ENCODE data around the gene RNF31. TPM values are rescaled to one million over a fixed set of nuclear protein-coding genes. Genes with fewer than 3 reads are reported as not detected.

RNF31 gene
- total and polyA plus RNA-seq, 4 donors = 31.7 to 82.4 (median 61.4) TPM

GRCh38 chr14:24185026-24185425 lies 37.7 kb downstream of the RNF31 start:
- Histone ChIP-seq H3K9me3 (ENCODE audit: control insufficient read depth in 4 of 4, insufficient read depth in 3 of 4, low read length in 3 of 4) (no peaks in the 10 kb centered on the region), H3K4me1 (ENCODE audit: control insufficient read depth in 5 of 5, insufficient read depth in 5 of 5, low read length in 5 of 5) (peaks cover 0 to 8% (median 5%) of the 10 kb centered on the region in 5 donors), H3K9ac (ENCODE audit: insufficient read depth in 1 of 2, low read length in 2 of 2) (no peak overlapping the region), H3K4me3 (no peak overlapping the region), H3K27ac (ENCODE audit: low read depth in 1 of 2, low read length in 1 of 2) (no peak overlapping the region), H3K27me3 (ENCODE audit: control insufficient read depth in 3 of 3, insufficient read depth in 3 of 3, low read length in 2 of 3) (no peaks in the 10 kb centered on the region), H3K36me3 (ENCODE audit: control insufficient read depth in 4 of 4, insufficient read depth in 4 of 4, low read length in 4 of 4) (peaks cover 23 to 59% (median 28%) of the 10 kb centered on the region in 4 donors)
- WGBS, 2 donors = 97% methylated on average over 7 of the region's 7 CpGs
- DNase-seq (no peak), ATAC-seq (ENCODE audit: insufficient read depth, low FRiP score) (no peak)
- TF ChIP-seq, protein P1, sequence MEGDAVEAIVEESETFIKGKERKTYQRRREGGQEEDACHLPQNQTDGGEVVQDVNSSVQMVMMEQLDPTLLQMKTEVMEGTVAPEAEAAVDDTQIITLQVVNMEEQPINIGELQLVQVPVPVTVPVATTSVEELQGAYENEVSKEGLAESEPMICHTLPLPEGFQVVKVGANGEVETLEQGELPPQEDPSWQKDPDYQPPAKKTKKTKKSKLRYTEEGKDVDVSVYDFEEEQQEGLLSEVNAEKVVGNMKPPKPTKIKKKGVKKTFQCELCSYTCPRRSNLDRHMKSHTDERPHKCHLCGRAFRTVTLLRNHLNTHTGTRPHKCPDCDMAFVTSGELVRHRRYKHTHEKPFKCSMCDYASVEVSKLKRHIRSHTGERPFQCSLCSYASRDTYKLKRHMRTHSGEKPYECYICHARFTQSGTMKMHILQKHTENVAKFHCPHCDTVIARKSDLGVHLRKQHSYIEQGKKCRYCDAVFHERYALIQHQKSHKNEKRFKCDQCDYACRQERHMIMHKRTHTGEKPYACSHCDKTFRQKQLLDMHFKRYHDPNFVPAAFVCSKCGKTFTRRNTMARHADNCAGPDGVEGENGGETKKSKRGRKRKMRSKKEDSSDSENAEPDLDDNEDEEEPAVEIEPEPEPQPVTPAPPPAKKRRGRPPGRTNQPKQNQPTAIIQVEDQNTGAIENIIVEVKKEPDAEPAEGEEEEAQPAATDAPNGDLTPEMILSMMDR (IDR thresholded peaks at IDR 0.05; ENCODE audit: control extremely low read depth, extremely low read depth) = no peak

GRCh38 chr14:24185741-24186140 lies 38.4 kb downstream of the RNF31 start:
- H3K9ac ChIP-seq (ENCODE audit: insufficient read depth in 1 of 2, low read length in 2 of 2) = no peak overlapping the region
- TF ChIP-seq, protein P1 (IDR thresholded peaks at IDR 0.05; ENCODE audit: control extremely low read depth, extremely low read depth) = no peak
- peaks cover 0 to 8% (median 5%) of the 10 kb centered on the region in 5 donors for H3K4me1 ChIP-seq (ENCODE audit: control insufficient read depth in 5 of 5, insufficient read depth in 5 of 5, low read length in 5 of 5)
- no peaks in the 10 kb centered on the region for H3K27me3 ChIP-seq (ENCODE audit: control insufficient read depth in 3 of 3, insufficient read depth in 3 of 3, low read length in 2 of 3)
- no peak for DNase-seq
- WGBS, 2 donors = 92 to 96% methylated on average over 11 of the region's 11 CpGs
- no peak overlapping the region for H3K4me3 ChIP-seq
- H3K27ac ChIP-seq (ENCODE audit: low read depth in 1 of 2, low read length in 1 of 2) = no peak overlapping the region
- peaks cover 23 to 54% (median 28%) of the 10 kb centered on the region in 4 donors for H3K36me3 ChIP-seq (ENCODE audit: control insufficient read depth in 4 of 4, insufficient read depth in 4 of 4, low read length in 4 of 4)
- no peaks in the 10 kb centered on the region for H3K9me3 ChIP-seq (ENCODE audit: control insufficient read depth in 4 of 4, insufficient read depth in 3 of 4, low read length in 3 of 4)
- no peak for ATAC-seq (ENCODE audit: insufficient read depth, low FRiP score)

- ATAC-seq (ENCODE audit: insufficient read depth, low FRiP score) = no peak
- Histone ChIP-seq H3K27ac (ENCODE audit: low read depth in 1 of 2, low read length in 1 of 2) (no peak overlapping the region), H3K27me3 (ENCODE audit: control insufficient read depth in 3 of 3, insufficient read depth in 3 of 3, low read length in 2 of 3) (no peaks in the 10 kb centered on the region), H3K9me3 (ENCODE audit: control insufficient read depth in 4 of 4, insufficient read depth in 3 of 4, low read length in 3 of 4) (no peaks in the 10 kb centered on the region), H3K36me3 (ENCODE audit: control insufficient read depth in 4 of 4, insufficient read depth in 4 of 4, low read length in 4 of 4) (peaks cover 23 to 46% (median 29%) of the 10 kb centered on the region in 4 donors), H3K4me1 (ENCODE audit: control insufficient read depth in 5 of 5, insufficient read depth in 5 of 5, low read length in 5 of 5) (peaks cover 0 to 8% (median 5%) of the 10 kb centered on the region in 5 donors), H3K4me3 (no peak overlapping the region), H3K9ac (ENCODE audit: insufficient read depth in 1 of 2, low read length in 2 of 2) (no peak overlapping the region)
- TF ChIP-seq, protein P1 (IDR thresholded peaks at IDR 0.05; ENCODE audit: control extremely low read depth, extremely low read depth) = no peak
- DNase-seq = no peak
- 93 to 99% methylated on average over 10 of the region's 10 CpGs for WGBS, 2 donors
Observed at GRCh38 chr14:24186831-24187538, 39.7 kb downstream of the RNF31 start.

Measured in lung (tissue), 12 donors.